Measurements from ENCODE around the gene SOX18.

SOX18 gene

DNA sequence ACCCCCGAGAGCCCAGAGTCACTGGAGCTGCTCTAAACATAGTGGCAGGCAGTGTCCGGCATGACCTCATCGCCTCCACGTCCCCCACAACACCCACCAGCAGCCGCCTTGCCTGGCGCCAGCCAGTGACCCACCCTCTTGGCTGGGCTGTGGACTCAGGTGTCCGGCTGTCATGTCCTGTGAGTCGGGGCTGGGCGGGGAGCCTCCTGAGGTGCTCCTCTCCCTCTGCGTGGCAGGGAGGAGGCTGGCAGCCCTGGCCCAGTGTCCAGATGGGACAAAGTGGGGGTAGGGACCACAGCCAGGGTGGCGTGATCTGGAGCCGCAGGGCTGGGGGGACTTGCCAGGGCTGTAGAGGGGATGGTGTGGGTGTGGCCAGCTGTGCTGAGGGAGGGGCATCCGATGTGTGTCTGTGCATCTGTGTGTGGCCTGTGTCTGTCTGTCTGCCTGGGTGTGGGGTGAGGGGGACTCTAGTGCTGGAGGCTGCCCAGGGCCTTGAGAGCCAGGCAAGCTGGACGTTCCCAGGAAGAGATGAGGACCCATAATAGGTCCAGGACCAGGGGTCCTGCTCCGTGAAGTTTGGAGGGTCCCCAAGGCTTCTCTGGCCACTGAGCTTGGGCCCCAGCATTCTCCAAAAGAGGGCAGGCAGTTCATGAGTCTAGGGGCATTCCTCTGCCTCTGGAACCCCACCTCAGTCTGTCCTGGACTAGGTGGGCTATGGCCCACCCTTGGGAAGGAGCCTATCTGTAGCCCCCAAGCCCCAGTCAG, 2.3 kb upstream of the SOX18 start:
- H3K27ac ChIP-seq (ENCODE audit: insufficient read depth, low read depth, low read length, poor library complexity, severe bottlenecking) = no peak overlapping the region
- peaks cover 13% of the 10 kb centered on the region for H3K4me1 ChIP-seq (ENCODE audit: control insufficient read depth, insufficient read depth, low read length)
- no peaks in the 10 kb centered on the region for H3K36me3 ChIP-seq (ENCODE audit: control insufficient read depth, insufficient read depth, low read length)
- H3K9me3 ChIP-seq (ENCODE audit: control insufficient read depth, low read length) = no peaks in the 10 kb centered on the region
- WGBS, 2 experiments = 91 to 93% methylated on average over 15 of the region's 15 CpGs
- H3K4me3 ChIP-seq (ENCODE audit: insufficient read depth, low read depth, low read length) = no peak overlapping the region
- peaks cover 57% of the 10 kb centered on the region for H3K27me3 ChIP-seq (ENCODE audit: control insufficient read depth, insufficient read depth, low read length, poor library complexity, severe bottlenecking)

DNA sequence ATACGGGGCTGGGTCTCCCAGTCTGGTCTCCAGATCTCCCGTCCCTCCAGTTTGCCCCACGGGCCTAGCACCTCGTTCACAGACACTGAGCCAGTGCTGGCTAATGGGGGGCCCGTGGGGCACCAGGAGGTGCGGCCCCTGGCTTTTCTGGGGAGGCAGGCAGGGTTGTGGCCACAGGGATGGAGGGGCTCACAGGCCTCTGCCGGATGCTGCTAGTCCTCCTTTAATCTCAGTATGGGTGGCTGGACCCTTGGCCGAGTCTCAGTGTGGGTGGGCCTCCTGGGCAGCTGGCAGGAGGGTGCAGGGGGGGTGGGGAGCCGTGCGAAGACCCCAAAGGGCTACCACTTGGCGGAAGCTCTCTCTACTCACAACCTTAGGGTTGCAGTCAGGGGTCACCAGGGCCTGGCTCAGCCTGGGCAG, 1.6 kb upstream of the SOX18 start:
- no peak overlapping the region for H3K4me3 ChIP-seq (ENCODE audit: insufficient read depth, low read depth, low read length)
- whole genome bisulfite sequencing, 2 experiments = 93% methylated on average over 11 of the region's 11 CpGs
- H3K4me1 ChIP-seq (ENCODE audit: control insufficient read depth, insufficient read depth, low read length) = peaks cover 13% of the 10 kb centered on the region
- H3K27me3 ChIP-seq (ENCODE audit: control insufficient read depth, insufficient read depth, low read length, poor library complexity, severe bottlenecking) = peaks cover 64% of the 10 kb centered on the region
- no peaks in the 10 kb centered on the region for H3K36me3 ChIP-seq (ENCODE audit: control insufficient read depth, insufficient read depth, low read length)
- H3K27ac ChIP-seq (ENCODE audit: insufficient read depth, low read depth, low read length, poor library complexity, severe bottlenecking) = no peak overlapping the region
- H3K9me3 ChIP-seq (ENCODE audit: control insufficient read depth, low read length) = no peaks in the 10 kb centered on the region

DNA sequence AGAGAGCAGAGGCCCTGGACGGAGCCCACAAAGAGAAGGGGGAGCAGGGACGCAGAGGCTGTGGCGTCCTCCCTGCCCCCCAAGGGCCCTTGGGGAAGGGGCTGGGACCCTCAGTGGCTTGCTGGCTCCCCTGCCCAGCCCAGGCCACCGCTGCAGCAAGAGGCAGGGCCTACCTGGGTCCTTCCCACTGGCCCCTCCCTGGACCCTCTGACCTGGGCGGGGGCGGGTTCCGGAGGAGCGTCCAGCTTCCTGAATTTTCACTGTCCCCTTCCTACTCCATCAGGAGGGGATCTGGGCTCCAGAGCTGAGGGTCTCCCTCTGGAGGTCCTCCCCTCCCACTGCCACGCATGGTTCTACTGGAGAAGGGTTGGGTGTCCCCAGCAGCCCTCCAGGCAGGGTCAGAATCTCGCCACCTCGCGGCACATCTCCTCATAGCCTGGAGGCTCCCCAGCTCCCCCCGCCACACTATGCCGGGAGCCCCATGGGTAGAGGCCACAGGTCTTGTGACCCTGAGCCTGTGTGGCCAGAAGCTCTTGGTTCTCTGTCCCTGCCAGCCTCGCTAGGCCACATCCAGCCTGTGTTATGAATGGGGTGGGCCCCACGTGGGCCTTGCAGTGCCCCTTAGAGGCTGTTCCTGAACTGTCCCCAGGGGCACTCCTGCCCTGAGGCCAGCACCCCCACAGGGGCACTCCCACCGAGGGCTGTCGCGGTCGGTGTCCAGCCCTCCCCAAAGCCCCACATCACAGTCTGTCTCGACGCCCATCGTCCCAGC, 1.0 kb upstream of the SOX18 start:
- Histone ChIP-seq H3K27ac (ENCODE audit: insufficient read depth, low read depth, low read length, poor library complexity, severe bottlenecking) (no peak overlapping the region), H3K4me1 (ENCODE audit: control insufficient read depth, insufficient read depth, low read length) (peaks cover 19% of the 10 kb centered on the region), H3K9me3 (ENCODE audit: control insufficient read depth, low read length) (no peaks in the 10 kb centered on the region), H3K36me3 (ENCODE audit: control insufficient read depth, insufficient read depth, low read length) (no peaks in the 10 kb centered on the region), H3K27me3 (ENCODE audit: control insufficient read depth, insufficient read depth, low read length, poor library complexity, severe bottlenecking) (peaks cover 70% of the 10 kb centered on the region), H3K4me3 (ENCODE audit: insufficient read depth, low read depth, low read length) (no peak overlapping the region)
- 87% methylated on average over 23 of the region's 23 CpGs for WGBS, 2 experiments

DNA sequence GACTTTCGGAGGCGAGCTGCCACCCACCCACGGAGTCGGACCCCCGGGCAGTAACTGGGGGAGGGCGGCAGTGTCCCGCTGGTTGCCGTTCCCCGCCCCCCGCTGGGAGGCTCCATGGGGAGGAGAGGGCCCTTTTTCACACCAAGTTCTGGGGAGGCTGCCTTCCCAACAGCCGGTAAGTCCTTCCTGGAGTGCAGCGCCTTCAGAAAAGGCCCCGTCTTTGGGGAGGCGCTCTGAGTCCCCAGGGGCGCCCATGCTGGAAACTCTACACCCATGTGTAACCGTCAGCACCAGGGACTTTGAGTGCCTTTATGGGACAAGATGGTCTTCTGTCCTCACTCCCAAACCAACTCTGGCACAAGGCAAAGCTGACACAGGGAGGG, 430 bp upstream of the SOX18 start:
- no peak overlapping the region for H3K27ac ChIP-seq (ENCODE audit: insufficient read depth, low read depth, low read length, poor library complexity, severe bottlenecking)
- WGBS, 2 experiments = 37 to 43% methylated on average over 16 of the region's 16 CpGs
- H3K4me1 ChIP-seq (ENCODE audit: control insufficient read depth, insufficient read depth, low read length) = peaks cover 25% of the 10 kb centered on the region
- H3K27me3 ChIP-seq (ENCODE audit: control insufficient read depth, insufficient read depth, low read length, poor library complexity, severe bottlenecking) = peaks cover 76% of the 10 kb centered on the region
- no peak overlapping the region for H3K4me3 ChIP-seq (ENCODE audit: insufficient read depth, low read depth, low read length)
- no peaks in the 10 kb centered on the region for H3K9me3 ChIP-seq (ENCODE audit: control insufficient read depth, low read length)
- H3K36me3 ChIP-seq (ENCODE audit: control insufficient read depth, insufficient read depth, low read length) = no peaks in the 10 kb centered on the region

DNA sequence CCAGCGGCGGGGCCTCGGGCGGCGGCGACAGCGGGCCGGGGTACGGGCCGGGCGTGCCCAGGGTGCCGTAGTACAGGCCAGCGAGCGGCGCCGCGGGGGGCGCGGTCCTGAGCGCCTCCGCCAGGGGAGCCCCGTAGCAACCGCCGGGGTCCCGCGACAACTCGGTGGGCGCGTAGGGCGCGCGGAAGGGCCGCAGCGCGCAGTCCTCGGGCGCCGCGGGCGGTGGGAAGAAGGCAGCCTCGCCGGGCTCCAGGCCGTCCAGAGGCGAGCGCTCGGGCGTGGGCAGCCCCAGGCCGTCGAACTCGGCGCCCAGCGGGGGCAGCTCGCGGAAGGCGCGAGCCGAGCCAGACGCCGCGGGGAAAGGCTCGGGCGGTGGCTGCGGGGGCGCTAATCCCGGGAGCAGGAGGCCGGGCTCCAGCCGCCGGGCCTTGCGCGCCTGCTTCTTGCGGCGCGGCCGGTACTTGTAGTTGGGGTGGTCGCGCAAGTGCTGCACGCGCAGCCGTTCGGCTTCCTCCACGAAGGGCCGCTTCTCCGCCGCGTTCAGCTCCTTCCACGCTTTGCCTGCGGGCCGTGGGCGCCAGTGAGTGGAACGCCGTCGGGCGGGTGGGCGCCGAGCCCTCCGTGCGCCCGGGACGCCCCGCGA, 916 bp downstream of the SOX18 start:
- 4 to 5% methylated on average over 99 to 101 of the region's 101 CpGs for WGBS, 2 experiments
- no peaks in the 10 kb centered on the region for H3K9me3 ChIP-seq (ENCODE audit: control insufficient read depth, low read length)
- no peak overlapping the region for H3K27ac ChIP-seq (ENCODE audit: insufficient read depth, low read depth, low read length, poor library complexity, severe bottlenecking)
- H3K4me3 ChIP-seq (ENCODE audit: insufficient read depth, low read depth, low read length) = peak overlapping the region; percentile 12
- no peaks in the 10 kb centered on the region for H3K36me3 ChIP-seq (ENCODE audit: control insufficient read depth, insufficient read depth, low read length)
- H3K4me1 ChIP-seq (ENCODE audit: control insufficient read depth, insufficient read depth, low read length) = peaks cover 16% of the 10 kb centered on the region
- H3K27me3 ChIP-seq (ENCODE audit: control insufficient read depth, insufficient read depth, low read length, poor library complexity, severe bottlenecking) = peaks cover 89% of the 10 kb centered on the region

DNA sequence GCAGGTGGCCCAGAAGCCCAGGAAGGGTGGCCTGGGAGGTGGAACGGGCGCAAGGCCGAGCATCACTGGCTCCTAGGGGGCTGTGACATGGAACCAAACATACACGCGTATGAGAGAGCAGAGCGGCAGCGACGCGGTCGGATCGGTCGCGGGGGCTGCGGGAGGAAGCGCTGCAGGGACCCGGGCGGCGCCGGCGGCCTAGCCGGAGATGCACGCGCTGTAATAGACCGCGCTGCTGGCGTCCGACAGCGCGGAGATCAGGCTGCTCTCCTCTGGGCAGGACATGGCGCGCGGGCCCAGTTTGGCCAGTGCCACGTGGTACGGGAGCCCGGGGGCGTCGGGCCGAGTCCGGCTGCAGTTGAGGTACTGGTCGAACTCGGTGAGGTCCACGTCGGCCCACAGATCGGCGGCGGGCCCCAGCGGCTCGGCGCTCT, 1.5 kb downstream of the SOX18 start:
- H3K4me1 ChIP-seq (ENCODE audit: control insufficient read depth, insufficient read depth, low read length) = peaks cover 16% of the 10 kb centered on the region
- no peaks in the 10 kb centered on the region for H3K9me3 ChIP-seq (ENCODE audit: control insufficient read depth, low read length)
- no peak overlapping the region for H3K27ac ChIP-seq (ENCODE audit: insufficient read depth, low read depth, low read length, poor library complexity, severe bottlenecking)
- H3K36me3 ChIP-seq (ENCODE audit: control insufficient read depth, insufficient read depth, low read length) = no peaks in the 10 kb centered on the region
- H3K27me3 ChIP-seq (ENCODE audit: control insufficient read depth, insufficient read depth, low read length, poor library complexity, severe bottlenecking) = peaks cover 95% of the 10 kb centered on the region
- WGBS, 2 experiments = 6 to 7% methylated on average over 49 of the region's 49 CpGs
- peak overlapping the region; percentile 12 for H3K4me3 ChIP-seq (ENCODE audit: insufficient read depth, low read depth, low read length)

GRCh38 chr20:64047046-64047389, 2.4 kb downstream of the SOX18 start:
- 88 to 90% methylated on average over 8 of the region's 8 CpGs for WGBS, 2 experiments
- no peak overlapping the region for H3K4me3 ChIP-seq (ENCODE audit: insufficient read depth, low read depth, low read length)
- H3K36me3 ChIP-seq (ENCODE audit: control insufficient read depth, insufficient read depth, low read length) = no peaks in the 10 kb centered on the region
- peaks cover 96% of the 10 kb centered on the region for H3K27me3 ChIP-seq (ENCODE audit: control insufficient read depth, insufficient read depth, low read length, poor library complexity, severe bottlenecking)
- peaks cover 20% of the 10 kb centered on the region for H3K4me1 ChIP-seq (ENCODE audit: control insufficient read depth, insufficient read depth, low read length)
- H3K27ac ChIP-seq (ENCODE audit: insufficient read depth, low read depth, low read length, poor library complexity, severe bottlenecking) = no peak overlapping the region
- H3K9me3 ChIP-seq (ENCODE audit: control insufficient read depth, low read length) = no peaks in the 10 kb centered on the region

DNA sequence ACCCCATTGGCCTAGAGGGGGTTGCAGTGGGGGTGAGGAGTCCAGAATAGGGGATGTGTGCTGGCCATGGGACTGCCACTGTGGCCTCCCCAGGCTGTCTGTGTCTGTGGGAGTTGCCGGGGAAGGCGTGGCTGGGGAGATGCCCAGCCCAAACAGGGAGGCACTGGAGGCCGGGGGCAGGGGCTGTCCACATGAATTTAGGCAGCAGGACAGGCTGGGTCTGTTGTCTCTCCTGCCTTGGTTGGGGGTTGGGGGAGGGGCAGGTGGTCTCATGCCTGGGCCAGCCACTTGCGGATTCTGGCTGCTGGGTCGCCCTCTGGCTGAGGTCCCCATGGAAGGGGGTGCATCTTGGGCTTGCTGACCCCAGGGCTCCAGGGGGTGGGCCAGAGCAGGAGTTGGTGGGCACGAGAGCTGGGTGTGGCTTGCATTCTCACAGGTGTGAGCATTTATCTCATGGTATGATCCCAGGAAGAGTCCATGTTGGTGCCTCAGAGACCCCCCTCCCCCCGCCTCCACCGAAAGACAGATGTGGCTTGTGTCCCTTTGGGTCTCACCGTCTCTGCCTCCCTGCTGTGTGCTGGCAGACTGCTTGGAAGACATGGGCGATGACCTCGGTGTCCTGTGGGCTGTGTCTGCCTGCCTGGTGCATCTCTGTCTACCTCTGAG, 4.0 kb downstream of the SOX18 start:
- Histone ChIP-seq H3K27me3 (ENCODE audit: control insufficient read depth, insufficient read depth, low read length, poor library complexity, severe bottlenecking) (peaks cover 98% of the 10 kb centered on the region), H3K4me3 (ENCODE audit: insufficient read depth, low read depth, low read length) (no peak overlapping the region), H3K36me3 (ENCODE audit: control insufficient read depth, insufficient read depth, low read length) (no peaks in the 10 kb centered on the region), H3K9me3 (ENCODE audit: control insufficient read depth, low read length) (no peaks in the 10 kb centered on the region), H3K4me1 (ENCODE audit: control insufficient read depth, insufficient read depth, low read length) (peaks cover 20% of the 10 kb centered on the region), H3K27ac (ENCODE audit: insufficient read depth, low read depth, low read length, poor library complexity, severe bottlenecking) (no peak overlapping the region)
- WGBS, 2 experiments = 73 to 75% methylated on average over 11 of the region's 11 CpGs

DNA sequence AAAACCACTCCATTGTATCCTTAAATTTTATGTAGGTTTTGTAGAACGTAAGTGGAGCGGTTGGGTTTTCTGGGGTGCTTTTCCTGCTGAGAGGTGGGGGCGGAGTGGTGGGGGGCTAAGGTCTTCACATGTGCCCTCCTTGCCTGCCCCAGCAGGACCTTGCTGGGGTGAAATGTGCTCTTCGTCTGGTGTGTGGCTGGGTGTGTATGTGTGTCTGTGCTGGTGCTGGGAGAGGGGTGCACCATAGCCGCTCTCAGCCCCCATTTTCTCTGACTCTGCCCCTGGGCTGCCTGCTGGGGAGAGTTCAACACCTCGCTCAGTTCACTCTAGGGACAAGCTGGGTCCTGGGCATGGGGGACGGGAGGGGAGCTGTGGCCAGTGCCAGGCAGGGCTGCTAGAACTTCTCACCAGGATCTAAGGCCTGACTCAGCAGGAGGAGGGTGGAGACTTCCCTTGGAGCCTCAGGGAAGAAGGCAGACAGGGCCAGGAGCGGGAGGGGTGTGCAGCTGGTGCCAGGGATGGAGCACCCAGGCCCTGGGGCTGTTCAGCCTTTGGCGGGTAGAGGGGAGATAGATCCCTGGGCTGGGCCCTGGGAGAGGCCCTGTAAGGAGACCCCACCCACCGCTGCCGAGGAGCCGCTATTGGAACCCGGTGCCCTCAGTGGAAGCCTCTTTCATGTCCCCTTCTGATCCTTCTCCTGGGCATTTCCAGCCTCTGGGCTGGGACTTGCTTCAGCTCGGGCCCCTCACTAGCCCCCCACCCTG, 4.8 kb downstream of the SOX18 start:
- no peaks in the 10 kb centered on the region for H3K9me3 ChIP-seq (ENCODE audit: control insufficient read depth, low read length)
- H3K36me3 ChIP-seq (ENCODE audit: control insufficient read depth, insufficient read depth, low read length) = no peaks in the 10 kb centered on the region
- H3K27me3 ChIP-seq (ENCODE audit: control insufficient read depth, insufficient read depth, low read length, poor library complexity, severe bottlenecking) = peaks cover 98% of the 10 kb centered on the region
- H3K4me3 ChIP-seq (ENCODE audit: insufficient read depth, low read depth, low read length) = no peak overlapping the region
- 81 to 84% methylated on average over 14 of the region's 14 CpGs for WGBS, 2 experiments
- peaks cover 16% of the 10 kb centered on the region for H3K4me1 ChIP-seq (ENCODE audit: control insufficient read depth, insufficient read depth, low read length)
- H3K27ac ChIP-seq (ENCODE audit: insufficient read depth, low read depth, low read length, poor library complexity, severe bottlenecking) = no peak overlapping the region

Data from ectodermal cell (in vitro differentiated cells).